8988T (cell line): ENCODE measurements around the gene ZSWIM8.
A peak's percentile ranks its signal among the peaks of the same experiment; 100 is the strongest.
"Not testable (repeated sequence)": the region's sequence is repeated elsewhere in the genome, so short reads cannot be mapped to it uniquely, and the experiment has no call there.

Experiments
- DNase-seq: peaks from one replicate; pipeline ENCODE4 v3.0.0; 2011

The ZSWIM8 gene

GRCh38 chr10:73785211-73785720, at the start of gene ZSWIM8:
ZSWIM8 (plus strand) TSS chr10:73785606; CDS start chr10:73785879, 273 bp downstream.
- DNase-seq: peak; percentile 89

- not testable (repeated sequence) for DNase-seq
Observed at GRCh38 chr10:73740501-73741254, 44.7 kb upstream of the ZSWIM8 start.

- no peak for DNase-seq
Observed at GRCh38 chr10:73742454-73742734, 43.0 kb upstream of the ZSWIM8 start.

GRCh38 chr10:73743327-73743904, 42.0 kb upstream of the ZSWIM8 start:
- no peak for DNase-seq

- peak; percentile 83 for DNase-seq
Observed at GRCh38 chr10:73743905-73744663, 41.3 kb upstream of the ZSWIM8 start, which contains the start of gene SEC24C. SEC24C (plus strand) TSS chr10:73744372; CDS start chr10:73746833, 2,461 bp downstream.

- DNase-seq: peak; percentile 47
Observed at GRCh38 chr10:73744664-73744975, 40.8 kb upstream of the ZSWIM8 start.

GRCh38 chr10:73746721-73747120, 38.7 kb upstream of the ZSWIM8 start:
- DNase-seq: no peak

- DNase-seq: no peak
Observed at GRCh38 chr10:73750819-73751218, 34.6 kb upstream of the ZSWIM8 start.

GRCh38 chr10:73756183-73756582, 29.2 kb upstream of the ZSWIM8 start:
- no peak for DNase-seq

- no peak for DNase-seq
Observed at GRCh38 chr10:73758704-73759511, 26.5 kb upstream of the ZSWIM8 start.

GRCh38 chr10:73759512-73760115, 25.8 kb upstream of the ZSWIM8 start:
- DNase-seq: no peak

GRCh38 chr10:73761781-73762180, 23.6 kb upstream of the ZSWIM8 start:
- DNase-seq: no peak

GRCh38 chr10:73762915-73763314, 22.5 kb upstream of the ZSWIM8 start:
- DNase-seq: no peak

- no peak for DNase-seq
Observed at GRCh38 chr10:73763343-73763742, 22.1 kb upstream of the ZSWIM8 start.

GRCh38 chr10:73765066-73765465, 20.3 kb upstream of the ZSWIM8 start:
- no peak for DNase-seq

GRCh38 chr10:73768881-73769280, 16.5 kb upstream of the ZSWIM8 start:
- DNase-seq: no peak

GRCh38 chr10:73769396-73769795, 16.0 kb upstream of the ZSWIM8 start:
- DNase-seq: no peak

- peak; percentile 78 for DNase-seq
Observed at GRCh38 chr10:73771722-73772280, 13.6 kb upstream of the ZSWIM8 start.

GRCh38 chr10:73772281-73773151, 12.9 kb upstream of the ZSWIM8 start:
- DNase-seq: peak; percentile 78

- no peak for DNase-seq
Observed at GRCh38 chr10:73773152-73773879, 12.1 kb upstream of the ZSWIM8 start.

- DNase-seq: no peak
Observed at GRCh38 chr10:73774637-73775036, 10.8 kb upstream of the ZSWIM8 start.
